HepG2 (cell line): Measurements from ENCODE around the gene SOAT2. TPM values are rescaled to one million over a fixed set of nuclear protein-coding genes. Genes with fewer than 3 reads are reported as not detected.

ENCODE experiments used
- DMTF1 ChIP-seq: sonication (generic); formaldehyde crosslinking; IDR thresholded peaks from 2 replicates; pipeline ENCODE4 v1.4.0; 2020; ENCODE audit warnings: mild to moderate bottlenecking, missing genetic modification reagents
- HMGXB4 ChIP-seq, 2 experiments: sonication (generic) in 1 of 2; formaldehyde crosslinking in 1 of 2; IDR thresholded peaks; 2 replicates each; pipeline versions ENCODE4 v1.4.0 to v1.6.1; 2018 to 2020; ENCODE audit warnings: missing genetic modification reagents in 2 of 2, borderline replicate concordance in 1 of 2, low read depth in 1 of 2, mild to moderate bottlenecking in 1 of 2, missing biosample characterization in 1 of 2
- HNRNPUL1 ChIP-seq: fragments of 200-400 bp; formaldehyde crosslinking; IDR thresholded peaks from 2 replicates; pipeline ENCODE4 v1.6.1; 2017; ENCODE audit warnings: low read depth, mild to moderate bottlenecking, low read length, moderate library complexity
- IKZF1 ChIP-seq: fragments of 450-650 bp; IDR thresholded peaks from 2 replicates; pipeline ENCODE4 v1.7.1; 2016
- JUNB ChIP-seq: sonication (generic); formaldehyde crosslinking; IDR thresholded peaks from 2 replicates; pipeline ENCODE4 v1.8.0; 2022; ENCODE audit warnings: missing genetic modification reagents, mild to moderate bottlenecking, borderline replicate concordance
- NFKBIZ ChIP-seq: IDR thresholded peaks from 2 replicates; pipeline ENCODE4 v1.6.1; 2018; ENCODE audit warnings: missing genetic modification reagents, missing compliant biosample characterization
- ONECUT2 ChIP-seq: sonication (generic); formaldehyde crosslinking; IDR thresholded peaks from 2 replicates; pipeline ENCODE4 v1.4.0; 2020; ENCODE audit warnings: missing genetic modification reagents
- PITX1 ChIP-seq: sonication (generic); formaldehyde crosslinking; IDR thresholded peaks from 2 replicates; pipeline ENCODE4 v1.5.1; 2020; ENCODE audit warnings: mild to moderate bottlenecking, missing genetic modification reagents
- RXRB ChIP-seq: IDR thresholded peaks from 2 replicates; pipeline ENCODE4 v1.6.1; 2016; ENCODE audit warnings: borderline replicate concordance, missing genetic modification reagents, missing compliant biosample characterization
- SNAPC2 ChIP-seq: sonication (generic); formaldehyde crosslinking; IDR thresholded peaks from 2 replicates; pipeline ENCODE4 v1.8.1; 2022; ENCODE audit warnings: mild to moderate bottlenecking, missing genetic modification reagents
- ZBTB1 ChIP-seq: sonication (generic); formaldehyde crosslinking; IDR thresholded peaks from 2 replicates; pipeline ENCODE4 v1.4.0; 2020; ENCODE audit warnings: missing genetic modification reagents, borderline replicate concordance
- ZBTB20 ChIP-seq: sonication (generic); formaldehyde crosslinking; IDR thresholded peaks from 2 replicates; pipeline ENCODE4 v1.8.1; 2023; ENCODE audit warnings: missing genetic modification reagents, low read depth, mild to moderate bottlenecking, borderline replicate concordance
- ZBTB25 ChIP-seq: IDR thresholded peaks from 2 replicates; pipeline ENCODE4 v1.6.1; 2018; ENCODE audit warnings: missing genetic modification reagents
- ZBTB34 ChIP-seq: sonication (generic); formaldehyde crosslinking; IDR thresholded peaks from 2 replicates; pipeline ENCODE4 v1.8.0; 2022; ENCODE audit warnings: mild to moderate bottlenecking, missing genetic modification reagents
- ZBTB37 ChIP-seq: sonication (generic); formaldehyde crosslinking; IDR thresholded peaks from 2 replicates; pipeline ENCODE4 v1.4.0; 2020; ENCODE audit warnings: mild to moderate bottlenecking, missing genetic modification reagents
- ZFP91 ChIP-seq: sonication (generic); formaldehyde crosslinking; IDR thresholded peaks from 2 replicates; pipeline ENCODE4 v1.9.0; 2022; ENCODE audit warnings: missing genetic modification reagents, mild to moderate bottlenecking, borderline replicate concordance
- ZKSCAN5 ChIP-seq: sonication (generic); formaldehyde crosslinking; IDR thresholded peaks from 2 replicates; pipeline ENCODE4 v1.5.1; 2020; ENCODE audit warnings: mild to moderate bottlenecking, missing genetic modification reagents
- ZNF234 ChIP-seq: sonication (generic); formaldehyde crosslinking; conservative IDR thresholded peaks from 2 replicates; pipeline ENCODE4 v1.5.1; 2020; ENCODE audit warnings: mild to moderate bottlenecking, missing genetic modification reagents
- ZNF589 ChIP-seq: sonication (generic); formaldehyde crosslinking; conservative IDR thresholded peaks from 2 replicates; pipeline ENCODE4 v1.8.0; 2022; ENCODE audit warnings: mild to moderate bottlenecking, moderate library complexity, missing genetic modification reagents
- polyA plus RNA-seq, 8 experiments: library from polyadenylated mRNA; depleted of rRNA in 3 of 8; stranded (reverse) in 7 of 8; unstranded in 1 of 8; fragments of >200 nt; fragmentation: Illumina TruSeq in 4 of 8; extraction: Trizol in 4 of 8; gene quantifications; 2 replicates each; pipeline versions ENCODE4 v1.2.1 to v1.2.3, GENCODE V29; 2011 to 2016; ENCODE audit warnings: low read depth in 4 of 8, missing spikeins in 1 of 8, mixed read lengths in 1 of 8; ENCODE audit not compliant: insufficient read depth in 1 of 8
- total RNA-seq, 5 experiments: library from RNA; depleted of rRNA; stranded (reverse); fragments of >200 nt; fragmentation: Illumina TruSeq; extraction: Trizol; gene quantifications; 2 replicates each; pipeline ENCODE4 v1.2.3, GENCODE V29; 2016; ENCODE audit warnings: low read depth in 1 of 5

SOAT2 gene
- total and polyA plus RNA-seq, 2 of the 13 experiments (the other 11 are each of a cell fraction or from before 2014, with no cell fraction given): 14.9 to 108 TPM

GRCh38 chr12:53097564-53098353, 5.5 kb upstream of the SOAT2 start, which contains the start of gene IGFBP6 (continued):
- TF ChIP-seq ZBTB34 (CRISPR knock-in tag) (no peak), ONECUT2 (no peak), PITX1 (CRISPR knock-in tag) (no peak), ZBTB25 (CRISPR knock-in tag) (no peak), ZBTB37 (CRISPR knock-in tag) (no peak), IKZF1 (no peak), ZBTB1 (CRISPR knock-in tag) (no peak), DMTF1 (no peak), ZFP91 (CRISPR knock-in tag) (peak; percentile 98), SNAPC2 (CRISPR knock-in tag) (no peak), HMGXB4 (CRISPR knock-in tag; IDR thresholded peaks at IDR 0.05; ENCODE audit: borderline replicate concordance in 1 of 2, low read depth in 1 of 2) (peak in 1 of 2 experiments; percentile 59; a peak in 1 of 4 replicates), ZBTB20 (CRISPR knock-in tag) (no peak), RXRB (no peak), HNRNPUL1 (no peak), ZNF234 (CRISPR knock-in tag) (no peak), ZNF589 (CRISPR knock-in tag) (no peak; the same call in 1 of the 2 replicates), ZKSCAN5 (CRISPR knock-in tag) (no peak), JUNB (CRISPR knock-in tag) (no peak), NFKBIZ (CRISPR knock-in tag) (no peak)
